Liver (tissue), 9 donors: ENCODE data around the gene SPRN. TPM values are rescaled to one million over a fixed set of nuclear protein-coding genes. Genes with fewer than 3 reads are reported as not detected.

Experiments
- DNase-seq: peaks from one replicate; pipeline ENCODE4 v3.0.0-alpha.2; 2017; ENCODE audit warnings: low spot score
- H3K27ac ChIP-seq, 2 donors: one replicate each; pipeline ENCODE4 v1.7.0; 2013; ENCODE audit warnings: inconsistent platforms in 2 of 2, low read length in 2 of 2, control low read depth in 1 of 2, low read depth in 1 of 2, mild to moderate bottlenecking in 1 of 2
- H3K27me3 ChIP-seq, 4 donors: one replicate each; pipeline versions ENCODE4 v1.6.1 to v1.7.0; 2013; ENCODE audit warnings: low read length in 3 of 4, inconsistent platforms in 1 of 4, mild to moderate bottlenecking in 1 of 4, moderate library complexity in 1 of 4; ENCODE audit not compliant: control insufficient read depth in 4 of 4, insufficient read depth in 4 of 4
- H3K36me3 ChIP-seq, 4 donors: one replicate each; pipeline versions ENCODE4 v1.6.1 to v1.7.0; 2013; ENCODE audit warnings: low read length in 3 of 4, mild to moderate bottlenecking in 3 of 4, low read depth in 1 of 4, moderate library complexity in 1 of 4; ENCODE audit not compliant: control insufficient read depth in 4 of 4, insufficient read depth in 3 of 4
- H3K4me1 ChIP-seq, 4 donors: one replicate each; pipeline versions ENCODE4 v1.6.1 to v1.7.0; 2013; ENCODE audit warnings: low read length in 3 of 4, mild to moderate bottlenecking in 3 of 4, moderate library complexity in 1 of 4; ENCODE audit not compliant: control insufficient read depth in 4 of 4, insufficient read depth in 4 of 4
- H3K4me3 ChIP-seq, 3 donors: one replicate each; pipeline versions ENCODE4 v1.6.1 to v1.7.0; 2013; ENCODE audit warnings: low read length in 3 of 3, control low read depth in 1 of 3, low read depth in 1 of 3, mild to moderate bottlenecking in 1 of 3
- H3K9ac ChIP-seq, 2 donors: one replicate each; pipeline ENCODE4 v1.7.0; 2013; ENCODE audit warnings: low read length in 2 of 2, mild to moderate bottlenecking in 2 of 2, moderate library complexity in 2 of 2, control low read depth in 1 of 2, low read depth in 1 of 2
- H3K9me3 ChIP-seq, 4 donors: one replicate each; pipeline versions ENCODE4 v1.6.1 to v1.7.0; 2013; ENCODE audit warnings: low read length in 3 of 4; ENCODE audit not compliant: control insufficient read depth in 4 of 4
- CTCF ChIP-seq: fragments of 150-350 bp; IDR thresholded peaks from 2 replicates; pipeline ENCODE4 v1.5.1; 2017; ENCODE audit warnings: improper control_type of control experiment, low read depth, low read length; ENCODE audit not compliant: missing input control
- EGR1 ChIP-seq, 2 donors: IDR thresholded peaks; 2 replicates each; pipeline ENCODE4 v1.6.1; 2016 to 2018; ENCODE audit warnings: antibody characterized with exemption in 2 of 2, low read depth in 2 of 2
- FOXA1 ChIP-seq: IDR thresholded peaks from 2 replicates; pipeline ENCODE4 v1.6.1; 2016; ENCODE audit warnings: antibody characterized with exemption
- FOXA2 ChIP-seq: IDR thresholded peaks from 2 replicates; pipeline ENCODE4 v1.6.1; 2016; ENCODE audit warnings: antibody characterized with exemption
- GABPA ChIP-seq, 2 donors: IDR thresholded peaks in 1 of 2; conservative IDR thresholded peaks in 1 of 2; 2 replicates each; pipeline ENCODE4 v1.6.1; 2016; ENCODE audit warnings: antibody characterized with exemption in 2 of 2, mild to moderate bottlenecking in 1 of 2, moderate library complexity in 1 of 2
- HNF4A ChIP-seq, 2 donors: conservative IDR thresholded peaks; 2 replicates each; pipeline ENCODE4 v1.6.1; 2016; ENCODE audit warnings: antibody characterized with exemption in 2 of 2, mild to moderate bottlenecking in 2 of 2
- HNF4G ChIP-seq: IDR thresholded peaks from 2 replicates; pipeline ENCODE4 v1.6.1; 2016; ENCODE audit warnings: antibody characterized with exemption
- JUND ChIP-seq, 2 donors: IDR thresholded peaks; 2 replicates each; pipeline ENCODE4 v1.6.1; 2016; ENCODE audit warnings: antibody characterized with exemption in 2 of 2
- NR2F2 ChIP-seq: IDR thresholded peaks from 2 replicates; pipeline ENCODE4 v1.6.1; 2016; ENCODE audit warnings: antibody characterized with exemption
- RAD21 ChIP-seq, 2 donors: IDR thresholded peaks; 2 replicates each; pipeline ENCODE4 v1.6.1; 2016; ENCODE audit warnings: antibody characterized with exemption in 2 of 2, mild to moderate bottlenecking in 2 of 2
- RXRA ChIP-seq, 2 donors: IDR thresholded peaks; 2 replicates each; pipeline ENCODE4 v1.6.1; 2017 to 2018; ENCODE audit warnings: antibody characterized with exemption in 2 of 2, mild to moderate bottlenecking in 1 of 2
- SP1 ChIP-seq: IDR thresholded peaks from 2 replicates; pipeline ENCODE4 v1.6.1; 2018; ENCODE audit warnings: antibody characterized with exemption, mild to moderate bottlenecking
- TAF1 ChIP-seq: conservative IDR thresholded peaks from 2 replicates; pipeline ENCODE4 v1.6.1; 2016; ENCODE audit warnings: antibody characterized with exemption, mild to moderate bottlenecking
- YY1 ChIP-seq: IDR thresholded peaks from 2 replicates; pipeline ENCODE4 v1.6.1; 2016; ENCODE audit warnings: antibody characterized with exemption, mild to moderate bottlenecking
- WGBS: extraction: QIAGEN DNeasy Blood & Tissue Kit; methylation state at CpG from one replicate; pipeline ENCODE4 v1.1.7; 2013; 5-methylcytosine and 5-hydroxymethylcytosine counted together
- polyA plus RNA-seq, 2 donors: library from polyadenylated mRNA; stranded (reverse) in 1 of 2; unstranded in 1 of 2; fragments of 200-250 nt in 1 of 2; fragments of >200 nt in 1 of 2; fragmentation: Nextera tagmentation in 1 of 2; extraction: Ambion mirVana in 1 of 2; gene quantifications; one replicate each; pipeline versions ENCODE4 v1.2.1 to v1.2.3, GENCODE V29; 2013 to 2015
- total RNA-seq, 2 donors: library from RNA; depleted of rRNA; stranded (reverse); fragments of >200 nt; gene quantifications; one replicate each; pipeline ENCODE4 v1.2.3, GENCODE V29; 2014
- TF ChIP-seq, protein P1 (sequence below): IDR thresholded peaks from 2 replicates; pipeline ENCODE4 v1.6.1; 2016; ENCODE audit warnings: antibody characterized with exemption
- TF ChIP-seq, protein P2 (sequence below): IDR thresholded peaks from 2 replicates; pipeline ENCODE4 v1.6.1; 2016; ENCODE audit warnings: antibody characterized with exemption
- TF ChIP-seq, protein P3 (sequence below): IDR thresholded peaks from 2 replicates; pipeline ENCODE4 v1.6.1; 2016; ENCODE audit warnings: antibody characterized with exemption, mild to moderate bottlenecking
- donor health status: healthy.
- donor health status: healthy.
- donor health status: healthy.
- donor health status: healthy.
- donor health status: healthy.

Gene SPRN
- total and polyA plus RNA-seq, 4 donors = 1.3 to 36.4 TPM; not detected in 2

- no peak overlapping the region for H3K4me3 ChIP-seq
- no peaks in the 10 kb centered on the region for H3K27me3 ChIP-seq
- no peak overlapping the region for H3K27ac ChIP-seq
- 96% methylated on average over 5 of the region's 5 CpGs for WGBS
- H3K9ac ChIP-seq = no peak overlapping the region
- no peak for TF ChIP-seq CTCF
- TF ChIP-seq RAD21 (IDR thresholded peaks at IDR 0.05) = no peak
- TF ChIP-seq HNF4A (conservative IDR thresholded peaks at IDR 0.05) = no peak
- TF ChIP-seq, protein P1, sequence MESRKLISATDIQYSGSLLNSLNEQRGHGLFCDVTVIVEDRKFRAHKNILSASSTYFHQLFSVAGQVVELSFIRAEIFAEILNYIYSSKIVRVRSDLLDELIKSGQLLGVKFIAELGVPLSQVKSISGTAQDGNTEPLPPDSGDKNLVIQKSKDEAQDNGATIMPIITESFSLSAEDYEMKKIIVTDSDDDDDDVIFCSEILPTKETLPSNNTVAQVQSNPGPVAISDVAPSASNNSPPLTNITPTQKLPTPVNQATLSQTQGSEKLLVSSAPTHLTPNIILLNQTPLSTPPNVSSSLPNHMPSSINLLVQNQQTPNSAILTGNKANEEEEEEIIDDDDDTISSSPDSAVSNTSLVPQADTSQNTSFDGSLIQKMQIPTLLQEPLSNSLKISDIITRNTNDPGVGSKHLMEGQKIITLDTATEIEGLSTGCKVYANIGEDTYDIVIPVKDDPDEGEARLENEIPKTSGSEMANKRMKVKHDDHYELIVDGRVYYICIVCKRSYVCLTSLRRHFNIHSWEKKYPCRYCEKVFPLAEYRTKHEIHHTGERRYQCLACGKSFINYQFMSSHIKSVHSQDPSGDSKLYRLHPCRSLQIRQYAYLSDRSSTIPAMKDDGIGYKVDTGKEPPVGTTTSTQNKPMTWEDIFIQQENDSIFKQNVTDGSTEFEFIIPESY = no peak
- no peak for TF ChIP-seq SP1
- TF ChIP-seq HNF4G = no peak
- TF ChIP-seq, protein P2, sequence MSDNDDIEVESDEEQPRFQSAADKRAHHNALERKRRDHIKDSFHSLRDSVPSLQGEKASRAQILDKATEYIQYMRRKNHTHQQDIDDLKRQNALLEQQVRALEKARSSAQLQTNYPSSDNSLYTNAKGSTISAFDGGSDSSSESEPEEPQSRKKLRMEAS = no peak
- TF ChIP-seq NR2F2 = no peak
- TF ChIP-seq JUND (IDR thresholded peaks at IDR 0.05) = no peak
- TF ChIP-seq FOXA2 = no peak
- no peak for TF ChIP-seq TAF1
- H3K4me1 ChIP-seq = no peaks in the 10 kb centered on the region
- H3K36me3 ChIP-seq = peaks cover 9 to 43% (median 24%) of the 10 kb centered on the region in 4 donors
- no peak for DNase-seq
- H3K9me3 ChIP-seq = no peaks in the 10 kb centered on the region
Measured at GRCh38 chr10:133403784-133404183, 20.6 kb downstream of the SPRN start.

- no peak for TF ChIP-seq SP1
- no peak for TF ChIP-seq FOXA1
- no peak for TF ChIP-seq JUND (IDR thresholded peaks at IDR 0.05)
- TF ChIP-seq YY1 = no peak
- TF ChIP-seq HNF4A (conservative IDR thresholded peaks at IDR 0.05) = no peak
- TF ChIP-seq, protein P3, sequence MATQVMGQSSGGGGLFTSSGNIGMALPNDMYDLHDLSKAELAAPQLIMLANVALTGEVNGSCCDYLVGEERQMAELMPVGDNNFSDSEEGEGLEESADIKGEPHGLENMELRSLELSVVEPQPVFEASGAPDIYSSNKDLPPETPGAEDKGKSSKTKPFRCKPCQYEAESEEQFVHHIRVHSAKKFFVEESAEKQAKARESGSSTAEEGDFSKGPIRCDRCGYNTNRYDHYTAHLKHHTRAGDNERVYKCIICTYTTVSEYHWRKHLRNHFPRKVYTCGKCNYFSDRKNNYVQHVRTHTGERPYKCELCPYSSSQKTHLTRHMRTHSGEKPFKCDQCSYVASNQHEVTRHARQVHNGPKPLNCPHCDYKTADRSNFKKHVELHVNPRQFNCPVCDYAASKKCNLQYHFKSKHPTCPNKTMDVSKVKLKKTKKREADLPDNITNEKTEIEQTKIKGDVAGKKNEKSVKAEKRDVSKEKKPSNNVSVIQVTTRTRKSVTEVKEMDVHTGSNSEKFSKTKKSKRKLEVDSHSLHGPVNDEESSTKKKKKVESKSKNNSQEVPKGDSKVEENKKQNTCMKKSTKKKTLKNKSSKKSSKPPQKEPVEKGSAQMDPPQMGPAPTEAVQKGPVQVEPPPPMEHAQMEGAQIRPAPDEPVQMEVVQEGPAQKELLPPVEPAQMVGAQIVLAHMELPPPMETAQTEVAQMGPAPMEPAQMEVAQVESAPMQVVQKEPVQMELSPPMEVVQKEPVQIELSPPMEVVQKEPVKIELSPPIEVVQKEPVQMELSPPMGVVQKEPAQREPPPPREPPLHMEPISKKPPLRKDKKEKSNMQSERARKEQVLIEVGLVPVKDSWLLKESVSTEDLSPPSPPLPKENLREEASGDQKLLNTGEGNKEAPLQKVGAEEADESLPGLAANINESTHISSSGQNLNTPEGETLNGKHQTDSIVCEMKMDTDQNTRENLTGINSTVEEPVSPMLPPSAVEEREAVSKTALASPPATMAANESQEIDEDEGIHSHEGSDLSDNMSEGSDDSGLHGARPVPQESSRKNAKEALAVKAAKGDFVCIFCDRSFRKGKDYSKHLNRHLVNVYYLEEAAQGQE = no peak
- TF ChIP-seq HNF4G = no peak
- no peak for TF ChIP-seq GABPA (IDR thresholded peaks at IDR 0.05 in 1 of 2, conservative IDR thresholded peaks at IDR 0.05 in 1 of 2)
- TF ChIP-seq RXRA (IDR thresholded peaks at IDR 0.05) = no peak
- TF ChIP-seq TAF1 = no peak
- TF ChIP-seq EGR1 (IDR thresholded peaks at IDR 0.05; ENCODE audit: low read depth in 2 of 2) = no peak
- Histone ChIP-seq H3K4me3 (no peak overlapping the region), H3K36me3 (peaks cover 9 to 44% (median 27%) of the 10 kb centered on the region in 4 donors), H3K9me3 (no peaks in the 10 kb centered on the region), H3K9ac (no peak overlapping the region), H3K27me3 (no peaks in the 10 kb centered on the region), H3K27ac (no peak overlapping the region), H3K4me1 (no peaks in the 10 kb centered on the region)
- no peak for DNase-seq
- 90% methylated on average over 16 of the region's 16 CpGs for WGBS
Measured at GRCh38 chr10:133403359-133403758, 21.1 kb downstream of the SPRN start.
